G401.6 (cell line): ENCODE measurements around the gene ZNF391.
"Not testable (repeated sequence)": the region's sequence is repeated elsewhere in the genome, so short reads cannot be mapped to it uniquely, and the experiment has no call there.

Experiments used
- FAIRE-seq: peaks from 2 replicates; lab custom pipeline; 2012; peaks lifted over from hg19 to GRCh38; lab: Jason Lieb, UNC

ZNF391 gene

DNA sequence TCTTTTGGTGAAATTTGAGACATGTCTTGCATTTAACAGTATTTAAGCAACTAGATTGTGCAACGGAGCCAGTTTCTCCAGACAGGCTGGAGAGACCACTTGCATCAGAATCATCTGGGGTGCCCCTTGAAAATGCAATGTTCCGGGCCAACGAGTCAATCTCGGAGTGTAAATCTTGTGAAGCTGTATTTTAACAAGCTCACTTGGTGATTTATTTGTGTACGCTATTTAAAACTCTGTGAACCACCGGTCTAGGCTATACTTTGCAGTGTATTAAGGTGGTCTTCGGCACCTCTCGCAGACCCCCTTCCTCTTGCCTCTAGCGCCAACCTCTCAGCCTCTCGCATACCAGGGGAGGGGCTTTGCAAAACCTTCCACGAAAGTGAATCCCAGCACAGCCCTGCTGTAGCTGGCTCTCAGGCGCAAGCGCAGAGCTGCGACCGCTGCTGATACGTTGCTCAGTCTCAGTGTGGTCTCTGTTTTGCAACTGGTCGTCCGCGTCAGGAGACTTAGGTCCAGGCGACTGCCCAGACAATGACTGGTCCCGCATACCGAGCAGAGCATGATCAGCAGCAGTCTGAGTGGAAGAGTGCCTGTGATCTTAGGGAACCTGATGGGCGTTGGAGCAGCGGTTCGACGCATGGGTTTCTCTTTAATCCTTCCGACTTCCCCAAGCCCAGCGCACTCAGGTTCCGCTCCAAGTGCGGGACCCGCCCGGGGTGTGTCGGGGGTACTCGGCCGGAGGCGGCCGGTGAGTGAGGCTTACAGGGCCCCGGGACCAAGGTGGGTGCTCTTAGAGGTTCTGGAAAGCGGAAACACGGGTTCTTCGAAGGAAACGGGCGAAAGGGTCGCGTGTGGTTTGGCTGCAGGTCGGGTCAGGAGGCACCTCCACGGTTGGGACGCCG is at the start of gene ZNF391:
ZNF391 (plus strand) TSS at position 467 of the 905 bp plus-strand sequence. CDS start 11,612 bp downstream, outside the sequence.
- peak; percentile 90 for FAIRE-seq

DNA sequence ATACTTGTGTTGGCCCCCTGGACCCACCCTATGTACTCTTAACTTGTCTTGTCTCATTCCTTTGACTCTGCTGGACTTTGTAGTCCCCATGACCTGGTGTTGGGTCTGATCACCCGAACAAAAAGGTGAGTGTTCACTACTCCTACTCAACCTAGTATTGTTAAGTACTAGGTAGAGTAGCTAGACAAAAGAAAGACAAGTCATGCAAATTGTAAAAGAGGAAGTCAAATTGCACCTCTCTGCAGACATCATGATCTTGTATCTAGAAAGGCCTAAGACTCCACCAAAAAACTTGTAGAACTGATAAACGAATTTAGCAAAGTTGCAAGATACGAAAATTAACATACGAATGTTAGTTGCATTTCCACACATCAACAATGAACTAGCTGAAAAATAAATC is 35.7 kb upstream of the ZNF391 start:
- no peak for FAIRE-seq

DNA sequence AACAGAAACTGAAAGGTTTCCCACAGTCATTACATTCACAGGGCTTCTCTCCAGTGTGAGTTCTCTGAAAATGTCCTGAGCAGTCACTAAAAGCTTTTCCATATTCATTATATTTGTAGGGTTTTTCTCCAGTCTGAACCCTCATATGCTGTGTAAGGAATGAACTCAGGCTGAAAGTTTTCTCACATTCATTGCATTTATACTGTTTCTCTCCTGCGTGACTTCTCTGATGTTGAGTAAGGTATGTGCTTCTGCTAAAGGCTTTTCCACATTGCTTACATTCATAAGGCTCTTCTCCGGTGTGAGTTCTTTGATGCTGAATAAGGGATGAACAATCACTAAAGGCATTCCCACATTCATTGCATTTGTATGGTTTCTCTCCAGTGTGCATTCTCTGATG is 29.8 kb upstream of the ZNF391 start:
- no peak for FAIRE-seq

DNA sequence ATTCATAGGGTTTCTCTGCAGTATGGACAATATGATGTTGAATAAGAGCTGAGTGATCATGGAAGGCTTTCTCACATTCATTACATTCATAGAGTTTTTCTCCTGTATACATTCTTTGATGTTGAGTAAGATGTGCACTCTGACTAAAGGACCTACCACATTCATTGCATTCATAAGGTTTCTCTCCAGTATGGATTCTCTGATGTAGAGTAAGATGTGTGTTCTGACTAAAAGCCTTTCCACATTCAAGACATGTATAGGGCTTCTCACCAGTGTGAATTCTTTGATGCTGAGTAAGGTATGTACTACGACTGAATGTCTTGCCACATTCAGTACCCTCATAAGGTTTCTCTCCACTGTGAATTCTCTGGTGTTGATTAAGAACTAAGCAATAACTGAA is 29.3 kb upstream of the ZNF391 start:
- FAIRE-seq: no peak

DNA sequence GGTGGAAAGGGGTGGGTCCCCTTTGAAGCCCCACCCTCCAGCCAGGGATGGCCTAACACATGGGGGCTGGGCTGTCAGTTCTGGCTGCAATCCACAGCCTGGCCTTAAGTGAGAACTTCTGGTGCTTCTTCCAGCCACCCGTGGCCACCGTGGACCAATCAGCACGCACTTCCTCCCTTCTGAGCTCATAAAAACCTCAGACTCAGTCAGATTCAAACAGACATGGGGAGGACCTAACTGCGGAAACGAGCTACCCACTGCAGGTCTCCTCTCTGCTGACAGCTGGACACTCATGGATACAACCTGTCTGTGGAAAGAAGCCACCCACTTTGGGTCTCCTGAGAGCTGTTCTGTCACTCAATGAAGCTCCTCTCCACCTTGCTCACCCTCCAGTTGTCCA is 20.4 kb upstream of the ZNF391 start:
- no peak for FAIRE-seq

DNA sequence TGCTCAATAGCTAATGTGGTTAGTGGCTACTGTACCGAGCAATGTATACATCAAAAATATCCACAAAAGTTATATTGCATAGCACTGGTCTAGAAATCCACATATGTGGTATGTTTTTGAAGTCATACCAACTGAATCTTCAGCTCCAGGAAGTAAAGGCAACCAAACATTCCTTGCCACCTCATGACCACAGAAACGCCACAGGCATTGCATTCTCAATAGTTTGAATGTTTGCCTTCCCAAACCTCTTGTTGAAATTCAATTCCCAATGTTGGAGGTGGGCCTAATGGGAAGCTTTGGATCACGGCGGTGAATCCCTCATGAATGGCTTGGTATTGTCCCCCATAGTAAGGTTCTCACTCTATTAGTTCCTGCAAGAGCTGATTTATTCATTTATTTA is 18.2 kb upstream of the ZNF391 start:
- FAIRE-seq: no peak

DNA sequence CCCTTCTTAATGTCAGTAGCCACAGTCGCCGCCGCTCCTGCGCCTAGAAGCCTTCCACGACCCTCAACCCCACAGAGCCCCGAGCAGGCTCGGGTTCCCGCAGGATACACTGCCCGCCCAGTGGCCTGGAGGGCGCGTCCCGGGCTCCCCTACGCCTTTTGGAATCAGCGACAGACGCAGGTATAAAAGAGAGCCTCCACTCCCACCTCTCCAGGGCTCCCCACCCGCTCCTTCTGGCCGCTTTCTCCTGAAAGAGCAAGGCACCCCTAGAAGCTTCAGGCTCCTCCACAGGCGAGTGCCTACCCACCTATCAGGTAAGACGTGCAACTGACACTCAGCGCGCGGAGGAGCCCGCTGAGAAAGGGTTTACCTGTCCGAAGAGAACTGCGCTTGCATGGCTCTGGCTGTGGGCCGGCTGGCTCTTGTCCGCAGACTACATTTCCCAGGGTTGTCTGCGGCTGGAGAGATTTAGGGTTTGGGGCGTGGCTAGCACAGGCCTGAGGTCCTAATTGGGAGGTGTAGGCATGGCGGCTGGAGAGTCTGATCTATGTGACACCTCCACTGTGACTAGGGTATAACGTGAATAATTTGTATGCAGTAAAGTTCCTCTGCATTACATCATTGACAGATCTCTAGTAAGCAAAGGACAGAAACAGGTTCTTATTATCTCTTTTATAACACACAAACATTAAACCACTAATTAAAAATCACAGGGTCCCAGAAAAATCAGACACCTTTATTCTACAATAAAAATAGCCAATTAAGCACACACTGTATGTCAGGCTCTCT is 13.5 kb upstream of the ZNF391 start:
- FAIRE-seq: peak; percentile 95

- peak; percentile 64 for FAIRE-seq
These were observed 12.9 kb upstream of the ZNF391 start for GRCh38 chr6:27375613-27376079.

GRCh38 chr6:27378406-27378805 is 10.2 kb upstream of the ZNF391 start:
- FAIRE-seq: not testable (repeated sequence)

GRCh38 chr6:27381001-27381400 is 7.6 kb upstream of the ZNF391 start:
- not testable (repeated sequence) for FAIRE-seq

DNA sequence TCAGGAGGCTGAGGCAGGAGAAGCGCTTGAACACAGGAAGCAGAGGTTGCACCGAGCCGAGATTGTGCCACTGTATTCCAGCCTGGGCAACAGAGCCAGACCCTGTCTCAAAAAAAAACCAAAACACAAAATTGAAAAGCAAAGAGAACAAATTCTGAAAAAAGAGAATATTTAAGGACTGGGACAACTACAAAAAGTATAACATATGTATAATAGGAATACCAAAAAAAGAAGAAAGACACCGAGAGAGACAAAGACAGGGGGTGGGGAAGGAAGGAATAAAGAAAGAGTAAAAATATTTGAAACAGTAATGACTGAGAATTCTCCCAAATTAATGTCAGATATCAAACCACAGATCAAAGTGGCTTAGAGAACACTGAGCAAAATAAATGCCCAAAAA is 5.5 kb upstream of the ZNF391 start:
- no peak for FAIRE-seq

- FAIRE-seq: no peak
These were observed 5.1 kb upstream of the ZNF391 start for GRCh38 chr6:27383481-27383880.

GRCh38 chr6:27392623-27393022 is 4.1 kb downstream of the ZNF391 start:
- FAIRE-seq: no peak

GRCh38 chr6:27394073-27394472 is 5.5 kb downstream of the ZNF391 start:
- no peak for FAIRE-seq

DNA sequence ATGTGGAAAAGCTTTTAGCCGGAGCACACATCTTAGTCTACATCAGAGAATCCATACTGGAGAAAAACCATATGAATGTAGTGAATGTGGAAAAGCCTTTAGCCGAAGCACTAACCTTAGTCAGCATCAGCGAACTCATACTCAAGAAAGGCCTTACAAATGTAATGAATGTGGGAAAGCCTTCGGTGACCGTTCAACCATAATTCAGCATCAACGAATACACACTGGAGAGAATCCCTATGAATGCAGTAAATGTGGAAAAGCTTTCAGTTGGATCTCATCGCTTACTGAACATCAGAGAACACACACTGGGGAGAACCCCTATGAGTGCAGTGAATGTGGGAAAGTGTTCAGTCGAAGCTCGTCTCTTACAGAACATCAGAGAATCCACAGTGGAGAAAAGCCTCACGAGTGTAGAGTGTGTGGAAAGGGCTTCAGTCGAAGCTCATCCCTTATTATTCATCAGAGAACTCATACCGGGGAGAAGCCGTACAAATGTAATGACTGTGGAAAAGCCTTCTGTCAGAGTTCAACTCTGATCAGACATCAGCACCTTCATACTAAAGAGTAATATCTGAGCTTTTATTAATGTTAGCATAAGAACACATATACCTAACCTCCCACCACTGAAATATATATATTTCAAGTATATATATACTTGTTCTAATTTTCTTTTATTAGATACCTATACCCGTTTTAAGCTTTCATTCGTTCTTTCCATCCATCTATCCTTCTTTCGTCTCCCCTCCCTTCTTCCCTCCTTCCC is 12.5 kb downstream of the ZNF391 start:
- FAIRE-seq: no peak

- no peak for FAIRE-seq
These were observed 17.5 kb downstream of the ZNF391 start for GRCh38 chr6:27406085-27406484.

- no peak for FAIRE-seq
These were observed 18.7 kb downstream of the ZNF391 start for GRCh38 chr6:27407153-27407814.

DNA sequence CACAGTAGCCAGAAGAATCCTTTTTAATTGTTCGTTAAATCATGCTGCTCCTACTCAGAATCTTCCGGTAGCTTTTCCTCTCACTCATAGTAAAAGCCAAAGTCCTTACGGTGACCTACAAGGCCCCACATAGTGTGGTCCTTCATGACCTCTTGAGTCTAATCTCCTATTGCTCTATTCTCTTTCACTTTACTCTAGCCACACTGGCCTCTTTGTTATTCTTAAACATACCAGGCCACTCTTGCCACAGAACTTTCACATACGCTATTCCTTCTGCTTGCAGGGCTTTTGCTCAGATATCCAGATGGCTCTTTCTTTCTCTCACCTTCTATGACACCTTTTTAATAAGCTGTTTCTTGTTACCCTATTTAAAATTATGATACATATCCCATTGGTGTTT is 25.7 kb downstream of the ZNF391 start:
- no peak for FAIRE-seq

- no peak for FAIRE-seq
These were observed 26.4 kb downstream of the ZNF391 start for GRCh38 chr6:27414996-27415395.

DNA sequence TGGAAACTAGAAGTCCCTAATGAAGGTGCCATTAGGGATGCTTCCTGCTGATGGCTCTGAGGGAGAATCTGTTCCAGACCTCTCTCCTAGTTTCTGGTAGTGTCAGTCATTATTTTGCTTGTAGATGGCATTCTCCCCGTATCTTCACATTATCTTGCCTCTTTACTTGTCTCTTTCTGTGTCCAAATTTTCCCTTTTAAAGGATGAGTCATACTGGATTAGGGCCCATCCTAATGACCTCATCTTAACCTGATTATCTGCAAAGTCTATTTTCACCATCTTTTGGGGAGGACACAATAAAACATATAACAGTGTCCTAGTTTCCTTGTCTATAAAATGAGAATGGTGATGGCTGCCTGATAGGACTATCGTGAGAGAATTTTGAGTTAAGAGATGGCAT is 27.3 kb downstream of the ZNF391 start:
- no peak for FAIRE-seq

DNA sequence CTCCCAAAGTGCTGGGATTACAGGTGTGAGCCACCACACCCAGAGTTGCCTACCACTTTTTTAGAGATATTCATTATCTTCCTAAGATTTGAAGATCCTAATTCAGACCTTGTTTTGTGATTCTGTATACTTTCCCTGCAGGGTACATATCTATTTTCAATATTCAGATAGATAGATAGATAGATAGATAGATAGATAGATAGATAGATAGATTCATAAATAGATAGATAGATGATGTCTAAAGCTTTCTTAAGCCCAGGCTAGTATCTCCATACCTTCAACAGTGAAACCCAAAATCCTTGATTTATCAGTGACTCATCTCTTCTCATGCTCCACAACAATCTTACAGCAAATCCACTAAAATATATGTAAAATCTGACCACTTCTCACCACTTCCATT is 30.8 kb downstream of the ZNF391 start:
- no peak for FAIRE-seq
